IPS-11a (cell line): ENCODE data around the gene TNIP2.
"Not testable (repeated sequence)": the region's sequence is repeated elsewhere in the genome, so short reads cannot be mapped to it uniquely, and the experiment has no call there.

Experiments used
- H3K4me3 ChIP-seq: one replicate; pipeline ENCODE4 v1.5.1; 2013; ENCODE audit warnings: low read depth, low read length, control low read depth

TNIP2 gene

DNA sequence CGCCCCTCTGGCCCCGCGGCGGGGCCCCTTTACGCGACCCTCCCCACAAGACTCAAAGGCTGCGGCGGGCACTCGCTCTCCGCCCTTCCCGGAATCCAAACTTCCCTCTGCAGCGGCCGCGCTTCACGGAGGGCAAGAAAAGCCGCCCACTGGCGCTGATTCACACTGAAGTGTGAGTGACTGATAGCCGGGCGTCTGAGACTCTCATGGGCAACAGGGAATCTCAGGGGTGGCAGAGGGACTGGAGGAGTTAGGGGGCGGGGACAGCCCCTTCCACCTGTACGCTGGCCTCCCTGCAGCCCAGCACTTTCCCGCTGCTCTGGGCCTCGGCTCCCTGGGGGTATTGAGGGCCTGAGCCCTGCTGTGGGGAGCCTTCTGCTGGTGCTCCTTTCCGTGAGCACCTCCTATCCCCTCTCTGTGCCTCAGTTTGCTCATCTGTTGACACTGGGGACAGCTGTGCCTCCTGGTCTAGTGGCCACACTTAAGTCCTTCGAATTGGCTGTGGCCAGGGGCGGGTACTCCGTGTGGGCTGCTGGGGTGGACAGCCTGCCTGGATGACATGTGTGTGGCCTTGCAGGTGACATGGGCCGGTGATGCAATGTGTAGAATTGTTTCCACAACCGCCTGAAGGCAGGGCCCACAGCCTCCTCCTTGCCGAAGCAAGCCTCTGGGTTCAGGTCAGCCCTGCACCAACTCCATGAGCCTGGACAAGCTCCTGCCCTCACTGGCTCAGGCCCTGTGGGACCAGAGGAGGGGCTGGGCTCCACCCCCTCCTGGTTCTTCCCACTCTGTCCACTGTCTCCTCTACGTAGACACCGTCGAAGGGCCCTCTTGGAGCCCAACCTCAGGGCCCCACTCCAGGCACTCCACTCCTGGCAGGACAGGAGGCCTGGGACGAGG, 37.7 kb upstream of the TNIP2 start:
- H3K4me3 ChIP-seq, result peak overlapping the region; percentile 47

DNA sequence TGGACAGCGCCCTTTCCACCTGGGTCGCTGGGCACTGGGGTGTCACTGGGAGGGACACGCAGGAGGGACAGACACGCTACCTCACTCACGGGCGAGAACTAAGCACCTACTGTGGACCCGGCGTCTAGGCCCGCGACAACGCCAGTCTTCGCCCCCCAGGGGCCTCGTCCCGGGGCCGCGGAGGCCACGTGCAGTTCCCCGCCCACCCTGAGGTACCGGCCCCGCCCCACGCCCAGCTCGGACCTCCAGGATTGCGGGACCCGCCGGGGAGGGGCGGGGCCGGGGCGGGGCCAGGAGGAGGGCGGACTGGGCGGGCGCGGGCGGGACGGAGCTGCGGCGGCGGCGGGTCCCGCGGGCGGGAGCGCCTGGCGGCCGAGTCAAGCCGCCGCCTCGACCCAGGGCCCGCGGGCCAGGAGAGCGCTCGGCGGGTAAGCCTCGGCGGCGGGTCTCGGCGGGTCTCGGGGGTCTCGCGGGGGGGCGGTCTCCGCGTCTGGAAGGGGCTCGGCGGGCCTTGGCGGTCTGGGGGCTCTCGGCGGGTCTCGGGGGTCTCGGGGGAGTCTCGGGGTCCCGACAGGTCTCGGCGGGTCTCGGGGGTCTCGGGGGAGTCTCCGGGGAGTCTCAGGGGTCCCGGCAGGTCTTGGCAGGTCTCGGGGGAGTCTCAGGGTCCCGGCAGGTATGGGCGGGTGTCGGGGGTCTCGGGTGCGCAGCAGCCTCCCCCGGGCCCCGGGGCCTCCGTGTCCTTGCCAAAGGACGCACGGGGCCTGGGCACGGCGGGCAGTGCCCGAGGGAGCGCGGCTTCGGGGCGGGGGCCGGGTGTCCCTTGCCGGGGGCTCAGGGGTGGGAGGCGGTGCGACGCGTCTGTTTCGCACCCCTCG, 36.8 kb upstream of the TNIP2 start, which contains the start of gene SH3BP2:
Gene SH3BP2 (plus strand): TSS at position 375 of the 875 bp plus-strand sequence. CDS start 27,533 bp downstream, outside the sequence.
- H3K4me3 ChIP-seq, result peak within 1 kb of the TSS; percentile 47

- H3K4me3 ChIP-seq, result no peak overlapping the region
Measured at GRCh38 chr4:2792396-2792710, 36.2 kb upstream of the TNIP2 start.

GRCh38 chr4:2791518-2792395, 35.6 kb upstream of the TNIP2 start:
- H3K4me3 ChIP-seq, result no peak overlapping the region

DNA sequence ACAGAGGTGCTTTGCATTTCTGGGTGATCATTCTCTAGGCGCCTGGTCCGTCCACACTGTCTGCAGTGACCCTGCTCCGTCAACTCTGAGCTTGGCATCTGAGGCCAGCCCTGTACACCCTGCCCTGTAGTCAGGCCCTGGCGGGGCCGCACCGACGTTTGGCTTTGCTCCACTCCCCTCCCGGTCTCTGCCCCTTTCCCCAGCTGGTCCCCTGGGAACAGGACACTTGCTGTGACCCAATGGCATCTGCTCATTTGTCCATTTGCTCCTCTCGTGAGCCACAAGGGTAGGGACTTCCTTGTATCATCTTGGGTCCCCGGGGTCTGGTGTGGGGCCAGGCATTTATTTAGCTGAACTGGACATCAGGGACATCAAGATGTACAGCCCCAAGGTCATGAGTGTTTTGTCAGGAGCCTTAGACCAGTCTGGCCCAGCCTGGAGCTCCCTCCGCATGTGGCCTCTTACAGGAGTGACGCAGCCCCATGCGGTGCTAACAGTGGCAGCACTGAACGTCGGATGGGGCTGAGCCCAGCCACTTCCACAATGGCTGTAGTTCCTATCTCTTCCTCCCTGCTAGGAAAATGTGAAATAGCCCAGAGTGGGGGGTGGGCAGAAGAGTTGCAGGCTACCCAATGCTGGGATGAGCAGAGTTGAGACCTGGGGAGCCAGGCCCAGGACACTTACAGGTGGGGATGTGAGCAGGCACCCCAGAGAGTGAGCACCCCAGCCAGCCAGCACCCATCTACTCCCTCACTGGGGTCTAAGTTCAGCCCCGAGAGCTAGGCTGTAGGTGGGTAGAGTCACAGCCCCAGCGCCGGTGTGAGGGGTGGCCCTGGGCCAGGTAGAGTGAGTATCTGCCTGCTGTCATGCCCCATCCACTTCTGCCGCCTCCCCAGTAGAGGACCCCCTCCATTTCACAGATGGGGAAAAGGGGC, 34.7 kb upstream of the TNIP2 start:
- H3K4me3 ChIP-seq, result no peak overlapping the region

DNA sequence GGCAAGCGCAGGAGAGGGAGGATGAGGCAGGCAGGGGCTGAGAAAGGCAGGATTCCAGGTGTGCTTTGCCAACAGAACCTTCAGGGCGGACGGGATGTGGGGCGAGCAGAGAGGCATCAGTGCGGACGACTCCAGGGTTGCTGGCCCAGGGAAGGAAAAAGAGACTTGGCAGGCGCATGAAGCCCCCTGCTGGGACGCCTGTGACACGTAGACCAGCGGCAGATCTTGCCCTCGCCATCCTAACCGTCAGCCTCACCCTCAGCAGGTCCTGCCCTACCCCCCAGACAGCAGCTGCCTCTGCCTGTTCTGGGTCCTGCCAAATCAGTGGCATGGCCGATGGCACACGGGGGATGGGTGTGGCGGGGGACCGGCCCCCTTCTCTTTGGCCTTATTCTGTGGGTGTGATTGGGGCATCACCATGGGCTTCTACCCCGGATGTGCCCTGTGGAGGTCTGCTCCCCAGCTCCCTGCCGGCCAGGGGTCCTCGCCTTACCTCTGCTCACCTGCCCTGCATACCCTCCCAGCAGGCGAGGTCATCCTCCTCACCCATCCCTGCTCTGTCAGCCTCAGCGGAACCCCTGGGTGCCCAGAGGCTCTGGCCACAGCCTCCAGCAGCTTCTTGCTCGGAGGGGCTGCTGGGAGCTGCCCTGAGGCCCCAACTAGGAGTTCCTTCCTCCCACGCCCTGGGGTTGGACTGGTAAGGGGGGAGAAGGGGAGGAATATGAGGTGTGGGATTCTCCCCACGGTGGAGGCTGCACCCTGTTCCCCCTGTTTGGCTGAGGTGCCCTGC, 33.9 kb upstream of the TNIP2 start:
- H3K4me3 ChIP-seq, result no peak overlapping the region

DNA sequence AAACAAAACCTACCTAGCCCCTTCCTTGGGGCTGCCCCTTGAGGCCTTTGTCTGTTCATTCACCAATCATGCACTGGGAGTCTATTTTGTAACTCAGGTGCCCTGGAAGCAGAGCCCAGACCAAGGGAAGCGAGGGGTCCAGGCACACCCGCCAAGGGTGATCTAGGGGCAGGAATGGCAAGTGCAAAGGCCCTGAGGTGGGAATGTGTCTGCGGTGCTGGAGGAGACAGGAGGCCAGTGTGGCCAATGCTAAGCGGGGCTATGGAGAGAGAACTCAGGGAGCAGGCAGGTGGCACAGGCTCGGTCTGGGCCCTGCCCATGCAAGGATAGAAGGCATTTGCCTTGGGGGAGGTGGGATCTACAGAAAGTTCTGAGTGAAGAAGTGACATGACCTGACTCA, 33.2 kb upstream of the TNIP2 start:
- no peak overlapping the region for H3K4me3 ChIP-seq

GRCh38 chr4:2788532-2789103, 32.5 kb upstream of the TNIP2 start:
- H3K4me3 ChIP-seq, result no peak overlapping the region

DNA sequence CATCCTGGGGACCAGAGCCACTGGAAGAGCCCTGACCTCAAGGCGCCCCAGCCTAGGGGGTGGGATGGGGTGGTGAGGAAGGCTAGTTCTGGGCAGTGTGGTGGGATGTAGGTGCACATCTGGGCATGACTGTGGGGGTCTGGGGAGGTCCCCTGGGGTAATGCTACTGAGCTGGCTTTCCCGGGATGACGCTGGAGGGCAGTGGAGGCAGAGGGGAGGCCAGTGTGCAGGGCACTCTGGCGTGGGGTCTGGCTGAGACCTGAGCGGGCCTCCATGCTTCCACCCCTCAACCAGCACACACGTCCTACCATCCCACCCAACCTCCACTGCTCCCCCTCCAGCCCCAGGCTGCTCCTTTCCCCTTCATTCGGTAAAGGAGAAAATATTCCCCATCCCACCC, 32.0 kb upstream of the TNIP2 start:
- H3K4me3 ChIP-seq, result no peak overlapping the region

DNA sequence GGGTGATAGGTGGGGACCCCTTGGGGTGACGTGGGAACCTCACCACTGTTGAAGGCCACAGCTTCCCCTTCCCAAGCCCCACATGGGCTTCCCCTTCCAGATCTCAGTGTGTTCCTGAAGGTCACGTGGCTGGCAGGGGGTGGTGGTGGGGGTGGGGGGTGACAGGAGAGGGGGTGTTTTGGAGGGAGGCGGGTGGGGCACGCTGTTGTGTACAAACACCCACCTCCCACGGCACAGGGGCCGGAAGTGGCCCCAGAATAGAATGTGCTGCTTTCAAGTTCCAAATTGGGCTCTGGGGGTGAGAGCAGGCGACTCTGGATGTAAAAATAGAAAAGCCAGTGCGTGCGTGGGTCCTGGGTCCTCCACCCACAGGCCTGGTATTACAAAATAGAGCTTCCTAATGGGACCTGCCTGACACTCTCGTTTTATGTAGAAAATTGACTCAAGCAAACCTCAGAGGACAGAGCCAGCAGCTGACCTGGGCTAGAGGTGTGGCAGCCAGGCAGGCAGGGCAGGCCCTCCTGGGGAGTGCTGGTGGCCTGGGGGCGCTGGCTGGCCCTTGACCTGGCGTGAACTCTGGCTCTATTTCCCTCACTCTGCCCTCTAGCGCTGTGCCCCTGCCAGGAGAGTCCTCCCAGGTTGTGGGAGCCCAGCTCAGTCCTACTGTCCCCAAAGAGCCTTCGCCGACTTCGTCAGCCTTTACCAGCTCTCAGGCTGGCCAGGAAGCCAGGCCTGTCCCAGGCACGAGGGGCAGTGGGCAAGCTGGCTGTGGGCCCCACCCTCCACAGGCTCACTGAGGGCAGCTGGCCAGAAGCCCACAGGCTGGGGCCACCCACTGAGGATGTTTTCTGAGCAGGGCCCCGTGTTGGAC, 31.3 kb upstream of the TNIP2 start:
- no peak overlapping the region for H3K4me3 ChIP-seq

DNA sequence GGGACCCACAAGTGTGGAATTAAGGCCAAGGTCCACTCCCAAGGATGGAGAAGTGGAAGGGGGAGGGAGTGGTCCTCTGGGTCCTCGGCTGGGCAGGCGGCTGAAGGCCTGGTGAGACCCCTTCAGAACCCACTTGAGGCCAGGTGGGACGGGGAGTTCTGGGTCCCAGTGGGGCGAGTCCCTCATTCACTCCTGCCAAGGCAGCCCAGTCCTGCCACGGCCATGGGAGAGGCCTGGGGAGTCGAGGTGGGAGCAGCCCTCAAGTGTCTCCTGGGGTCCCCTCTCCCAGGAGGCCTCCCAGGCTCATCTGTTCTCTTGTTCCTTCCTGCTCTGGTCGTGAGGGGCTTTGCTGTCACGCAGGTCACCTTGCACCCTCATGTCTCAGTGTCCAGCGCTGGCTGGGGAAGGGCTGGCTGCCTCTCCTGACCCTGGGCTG, 30.7 kb upstream of the TNIP2 start:
- no peak overlapping the region for H3K4me3 ChIP-seq

DNA sequence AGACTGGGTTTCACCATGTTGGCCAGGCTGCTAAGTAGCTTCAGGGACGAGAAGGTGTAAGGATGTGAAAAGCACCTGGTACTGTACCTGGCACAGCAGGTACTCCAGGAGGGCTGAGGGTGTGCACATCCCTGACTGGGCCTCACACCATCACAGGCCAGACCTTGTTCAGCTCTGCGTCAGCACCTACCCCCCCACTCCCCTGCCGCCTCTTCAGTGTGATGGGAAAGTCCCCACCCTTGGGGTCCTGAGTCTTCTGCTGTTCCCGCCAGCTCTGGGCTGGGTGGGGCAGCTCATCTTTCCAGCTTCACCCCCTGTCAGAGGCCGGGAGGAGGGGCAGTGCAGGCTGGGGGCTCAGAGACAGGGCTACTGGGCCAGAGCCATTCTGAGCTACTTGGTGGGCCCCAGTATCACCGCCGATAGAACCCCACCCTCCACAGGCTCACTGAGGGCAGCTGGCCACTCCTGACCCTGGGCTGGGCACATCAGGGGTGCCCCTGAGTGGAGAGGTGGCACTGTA, 30.1 kb upstream of the TNIP2 start:
- no peak overlapping the region for H3K4me3 ChIP-seq

GRCh38 chr4:2785613-2786012, 29.5 kb upstream of the TNIP2 start:
- no peak overlapping the region for H3K4me3 ChIP-seq

DNA sequence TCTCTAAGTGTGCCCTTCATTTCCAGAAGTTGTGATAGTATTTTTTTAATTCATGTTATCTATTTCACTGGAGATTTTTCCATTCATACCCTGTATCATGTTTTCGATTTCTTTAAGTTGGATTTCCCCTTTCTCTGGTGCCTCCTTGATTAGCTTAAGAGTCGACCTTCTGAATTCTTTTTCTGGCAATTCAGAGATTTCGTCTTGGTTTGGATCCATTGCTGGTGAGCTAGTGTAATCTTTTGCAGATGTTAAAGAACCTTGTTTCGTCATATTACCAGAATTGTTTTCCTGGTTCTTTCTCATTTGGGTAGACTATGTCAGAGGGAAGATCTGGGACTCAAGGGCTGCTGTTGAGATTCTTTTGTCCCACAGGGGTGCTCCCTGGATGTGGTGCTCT, 27.7 kb upstream of the TNIP2 start:
- no peak overlapping the region for H3K4me3 ChIP-seq

DNA sequence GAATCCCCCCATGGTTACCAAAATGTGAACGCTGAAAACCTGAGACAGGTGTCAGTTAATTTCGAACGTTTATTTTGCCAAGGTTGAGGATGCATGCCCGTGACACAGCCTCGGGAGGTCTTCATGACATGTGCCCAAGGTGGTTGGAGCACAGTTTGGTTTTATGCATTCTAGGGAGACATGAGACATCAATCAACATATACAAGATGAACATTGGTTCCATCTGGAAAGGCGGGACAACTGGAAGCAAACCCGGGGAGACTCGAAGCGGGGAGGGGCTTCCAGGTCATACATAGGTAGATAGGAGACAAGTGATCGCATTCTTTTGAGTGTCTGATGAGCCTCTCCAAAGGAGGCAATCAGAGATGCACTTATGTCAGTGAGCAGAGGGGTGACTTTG, 25.8 kb upstream of the TNIP2 start:
- H3K4me3 ChIP-seq, result no peak overlapping the region

- not testable (repeated sequence) for H3K4me3 ChIP-seq
Measured at GRCh38 chr4:2780643-2781042, 24.5 kb upstream of the TNIP2 start.

DNA sequence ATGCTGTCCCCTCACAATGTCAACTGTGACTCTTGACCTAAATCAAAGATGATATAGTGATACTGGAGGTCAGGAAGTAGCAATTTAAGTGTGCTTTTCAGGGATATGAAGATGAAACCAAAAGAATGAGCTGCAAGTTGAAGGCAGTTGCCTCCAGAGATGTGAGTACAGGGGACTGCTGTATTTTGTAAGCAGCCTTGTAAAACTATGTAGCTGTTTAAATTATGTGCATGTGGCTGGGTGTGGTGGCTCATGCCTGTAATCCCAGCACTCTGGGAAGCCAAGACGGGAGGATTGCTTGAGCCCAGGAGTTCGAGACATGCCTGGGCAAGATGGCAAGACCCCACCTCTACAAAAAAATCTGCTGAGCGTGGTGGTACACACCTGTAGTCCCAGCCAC, 15.1 kb upstream of the TNIP2 start:
- no peak overlapping the region for H3K4me3 ChIP-seq

DNA sequence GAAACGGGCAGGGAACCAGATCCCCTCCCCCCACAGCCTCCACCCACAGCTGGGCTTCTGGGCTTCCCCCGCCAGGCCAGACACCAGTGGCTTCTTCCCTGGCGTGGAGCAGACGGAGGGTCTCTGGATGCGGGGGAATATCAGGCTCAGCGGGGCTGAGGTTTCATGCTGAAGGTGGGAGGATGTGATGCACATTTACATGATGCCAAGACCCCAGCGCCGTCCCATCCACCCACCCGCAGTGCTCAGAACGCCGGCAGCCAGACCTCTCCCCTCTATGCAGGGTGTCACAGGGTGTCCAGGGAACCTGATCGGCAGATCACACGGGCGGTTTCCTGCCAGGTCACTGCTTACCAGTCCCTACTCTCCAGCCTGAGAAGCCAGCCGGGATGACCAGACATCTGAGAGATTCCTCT, 12.8 kb upstream of the TNIP2 start:
- no peak overlapping the region for H3K4me3 ChIP-seq
